CD4-positive, alpha-beta T cell treated with Interleukin-10 for 1 hour (primary cell): ENCODE measurements around the gene ATP2C1.

Experiments
- DNase-seq: peaks from one replicate; pipeline ENCODE4 v3.0.0-alpha.2; 2020

ATP2C1 gene

DNA sequence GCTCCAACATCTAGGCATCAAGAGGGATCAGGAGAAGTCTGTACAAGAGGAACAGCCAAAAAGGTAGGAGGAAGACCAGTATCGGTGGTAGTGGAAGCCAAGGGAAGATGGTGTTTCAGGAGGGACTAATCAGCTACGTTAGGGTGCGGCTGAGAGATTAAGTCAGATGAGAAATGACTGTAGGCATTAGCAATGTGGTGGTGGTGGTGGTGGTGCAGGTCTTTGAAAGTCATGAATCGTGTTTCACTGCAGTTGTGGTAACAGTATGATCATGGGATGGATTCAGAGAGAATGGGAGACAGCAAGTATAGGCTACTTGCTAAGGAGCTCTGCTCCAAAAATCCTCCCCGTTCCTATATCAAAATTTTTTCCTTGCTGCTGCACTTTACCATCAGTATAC, 97.2 kb downstream of the ATP2C1 start:
- DNase-seq = no peak

- DNase-seq = no peak
Measured at GRCh38 chr3:130992344-130992743, 98.5 kb downstream of the ATP2C1 start.

DNA sequence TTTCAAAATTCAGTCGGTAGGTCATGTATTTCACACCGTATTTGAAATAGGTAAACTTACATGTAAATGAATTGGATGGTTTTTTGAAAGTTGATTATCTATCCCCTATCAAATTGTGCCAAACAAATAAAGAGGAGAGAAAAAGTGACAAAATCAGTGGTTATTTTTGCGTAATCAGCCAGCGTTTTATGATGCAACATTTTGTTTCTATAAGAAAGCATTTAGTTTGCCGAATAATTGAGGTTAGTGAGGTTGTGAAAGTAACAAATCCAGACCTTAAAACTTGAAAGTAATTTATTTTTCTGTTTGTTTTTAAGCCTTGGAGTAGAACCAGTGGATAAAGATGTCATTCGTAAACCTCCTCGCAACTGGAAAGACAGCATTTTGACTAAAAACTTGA, 103.4 kb downstream of the ATP2C1 start:
- no peak for DNase-seq

DNA sequence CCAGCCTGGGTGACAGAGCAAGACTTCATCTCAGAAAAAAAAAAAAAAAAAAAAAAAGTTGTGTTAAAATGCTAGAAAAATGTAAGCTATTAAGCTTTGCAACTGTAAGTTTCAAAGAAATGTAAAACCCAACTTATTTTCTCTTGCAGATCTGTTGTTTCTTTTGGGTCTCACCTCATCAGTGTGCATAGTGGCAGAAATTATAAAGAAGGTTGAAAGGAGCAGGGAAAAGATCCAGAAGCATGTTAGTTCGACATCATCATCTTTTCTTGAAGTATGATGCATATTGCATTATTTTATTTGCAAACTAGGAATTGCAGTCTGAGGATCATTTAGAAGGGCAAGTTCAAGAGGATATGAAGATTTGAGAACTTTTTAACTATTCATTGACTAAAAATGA, 107.2 kb downstream of the ATP2C1 start:
- no peak for DNase-seq

DNA sequence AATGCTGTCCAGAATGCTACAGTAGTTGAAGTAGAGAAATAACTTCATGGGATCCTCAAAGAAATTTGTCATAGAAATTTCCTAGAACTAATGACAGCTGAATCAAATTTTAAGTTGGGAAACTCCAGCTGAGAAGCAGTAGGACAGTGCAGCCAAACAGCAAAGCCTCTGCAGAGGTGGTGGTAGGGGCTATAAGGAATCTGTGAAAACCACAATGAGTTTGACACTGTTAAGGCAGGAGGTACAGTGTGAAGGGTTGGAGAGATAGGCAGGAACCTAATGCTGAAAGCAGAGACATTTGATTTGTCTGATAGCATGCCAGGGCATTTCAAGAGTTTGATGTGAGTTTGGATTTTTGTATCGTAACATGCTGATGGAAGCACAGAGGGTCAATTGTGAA, 110.7 kb downstream of the ATP2C1 start:
- no peak for DNase-seq

GRCh38 chr3:131007256-131007655, 113.4 kb downstream of the ATP2C1 start:
- DNase-seq = no peak

GRCh38 chr3:131007782-131008181, 113.9 kb downstream of the ATP2C1 start:
- DNase-seq = no peak

GRCh38 chr3:131008326-131008725, 114.4 kb downstream of the ATP2C1 start:
- DNase-seq = no peak

DNA sequence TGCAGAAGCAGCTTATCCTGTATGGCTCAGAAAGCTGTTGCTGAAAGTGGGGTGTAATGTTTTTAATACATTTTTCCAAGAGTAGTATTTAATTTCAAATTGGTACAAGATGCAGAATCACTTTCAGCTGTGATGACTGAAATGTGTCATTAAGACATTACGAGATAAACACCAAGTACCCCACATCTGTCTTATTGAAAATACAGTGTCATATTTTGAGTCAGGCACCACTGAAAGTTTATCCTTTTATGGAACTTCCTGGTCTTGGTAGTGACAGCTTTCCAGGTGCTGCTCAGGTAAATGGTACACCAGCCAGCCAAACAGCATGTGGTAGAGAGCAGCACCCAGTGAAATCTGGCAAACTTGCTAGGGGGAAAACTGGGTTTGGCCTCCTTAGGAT, 115.8 kb downstream of the ATP2C1 start:
- DNase-seq = no peak

DNA sequence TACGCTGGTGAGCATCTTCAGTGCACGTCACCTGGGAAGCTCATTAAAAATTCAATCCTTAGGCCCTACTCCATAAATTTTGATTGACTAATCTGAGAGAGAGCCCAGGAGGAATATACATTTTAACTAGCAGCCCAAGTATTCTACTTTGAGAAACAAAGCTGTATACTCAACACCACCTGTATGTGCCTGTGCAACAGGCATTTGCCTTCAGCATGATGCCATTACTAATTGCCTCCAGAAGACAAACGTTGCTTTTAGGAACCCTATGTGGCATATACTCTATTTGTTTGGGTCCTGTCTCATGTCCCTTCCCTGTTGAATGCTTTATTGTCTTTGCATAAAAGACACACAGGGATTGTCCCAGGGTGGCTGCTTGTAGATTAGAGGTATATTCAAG, 125.1 kb downstream of the ATP2C1 start:
- no peak for DNase-seq

DNA sequence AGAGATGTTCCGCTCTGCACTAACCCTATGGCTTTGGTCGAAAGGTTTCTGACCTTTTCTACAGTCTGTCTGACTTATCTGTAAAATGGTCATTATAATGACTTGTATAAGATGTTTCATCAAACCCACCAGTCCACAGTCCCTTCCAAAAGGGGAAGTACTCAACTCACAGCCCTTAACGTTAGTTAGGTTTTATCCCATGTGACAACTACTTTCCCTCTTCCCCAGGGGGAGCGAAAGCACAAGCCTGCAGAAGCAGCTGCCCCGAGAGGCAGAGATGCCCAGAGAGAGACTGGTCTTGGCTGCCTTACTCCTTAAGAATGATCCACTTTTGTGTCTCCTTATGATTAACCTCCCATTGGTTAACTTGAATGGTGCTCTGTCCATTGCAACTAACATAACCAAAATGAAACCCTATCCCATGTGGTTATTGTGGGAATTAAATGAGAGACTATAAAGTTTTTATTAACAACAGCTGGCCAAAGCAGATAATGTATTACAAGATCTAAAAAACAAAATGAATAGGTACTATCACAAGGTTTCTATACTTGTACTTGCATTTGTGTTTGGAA, 126.3 kb downstream of the ATP2C1 start:
- peak; percentile 3 for DNase-seq

GRCh38 chr3:131025539-131025938, 131.7 kb downstream of the ATP2C1 start:
- peak; percentile 4 for DNase-seq

DNA sequence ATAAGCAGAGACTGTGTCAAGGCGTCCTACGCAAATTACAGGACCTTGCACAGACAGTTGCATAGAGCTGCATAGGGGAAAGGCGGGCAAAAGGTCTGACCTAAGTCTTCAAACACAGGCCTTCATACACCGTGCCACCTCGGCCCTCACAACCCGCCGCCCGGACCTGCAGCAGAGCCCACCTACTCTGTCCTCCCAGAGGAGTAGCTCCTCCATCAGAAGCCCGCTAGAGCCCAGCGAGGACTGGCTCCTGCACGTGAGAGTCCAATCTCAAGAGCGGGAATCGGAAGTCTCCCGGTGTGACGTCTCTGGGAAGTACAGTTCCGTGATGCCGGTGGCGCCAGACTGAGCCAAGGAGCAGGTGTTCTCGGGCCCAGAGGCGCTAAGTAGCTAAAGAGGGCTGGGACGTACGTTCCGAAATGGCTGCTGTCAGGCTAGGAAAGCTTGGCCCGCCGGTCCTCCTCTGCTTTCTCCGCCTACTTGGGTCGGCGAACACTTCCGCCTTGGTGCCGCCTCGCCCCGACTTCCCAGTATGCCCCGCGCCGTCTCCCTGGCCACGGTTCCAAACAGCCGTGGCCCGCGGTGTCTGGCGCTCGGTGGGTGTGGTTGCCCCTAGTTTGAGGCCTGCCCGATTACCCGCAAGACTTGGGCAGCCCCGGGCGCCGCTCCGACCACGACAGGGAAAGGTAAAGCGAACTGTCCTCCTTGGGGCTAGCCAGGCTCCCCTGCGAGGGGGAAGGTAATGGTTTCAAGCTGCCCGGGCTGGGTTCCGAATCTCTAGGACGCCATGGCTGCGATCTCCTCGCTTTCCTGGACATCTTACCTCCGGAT, 132.7 kb downstream of the ATP2C1 start, which contains the start of the genes ASTE1 and NEK11:
Gene ASTE1, minus strand, starts transcription at position 505 of the 831 bp plus-strand sequence. CDS start 1,519 bp downstream, outside the sequence.
Gene NEK11, plus strand, starts transcription at position 557 of the 831 bp plus-strand sequence. CDS start 2,832 bp downstream, outside the sequence.
- DNase-seq = peak; percentile 94

- no peak for DNase-seq
Measured at GRCh38 chr3:131028844-131029243, 135.0 kb downstream of the ATP2C1 start.

DNA sequence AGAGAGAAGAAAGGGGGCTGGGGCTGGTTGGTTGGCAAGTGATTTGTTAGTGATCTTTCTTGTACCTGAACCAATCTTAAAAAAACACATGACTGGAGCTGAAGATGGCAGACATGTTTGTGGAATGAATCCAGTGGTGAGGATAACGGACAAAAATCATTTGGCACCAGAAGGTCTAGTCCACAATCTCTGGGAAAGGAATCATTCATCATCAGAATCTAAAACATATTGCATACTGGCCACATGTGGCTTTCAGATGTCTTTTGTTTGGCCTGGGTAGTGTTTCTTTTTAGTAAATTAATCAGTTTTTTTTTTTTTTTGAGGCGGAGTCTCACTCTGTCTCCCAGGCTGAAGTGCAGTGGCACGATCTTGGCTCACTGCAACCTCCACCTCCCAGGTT, 137.8 kb downstream of the ATP2C1 start:
- DNase-seq = no peak

DNA sequence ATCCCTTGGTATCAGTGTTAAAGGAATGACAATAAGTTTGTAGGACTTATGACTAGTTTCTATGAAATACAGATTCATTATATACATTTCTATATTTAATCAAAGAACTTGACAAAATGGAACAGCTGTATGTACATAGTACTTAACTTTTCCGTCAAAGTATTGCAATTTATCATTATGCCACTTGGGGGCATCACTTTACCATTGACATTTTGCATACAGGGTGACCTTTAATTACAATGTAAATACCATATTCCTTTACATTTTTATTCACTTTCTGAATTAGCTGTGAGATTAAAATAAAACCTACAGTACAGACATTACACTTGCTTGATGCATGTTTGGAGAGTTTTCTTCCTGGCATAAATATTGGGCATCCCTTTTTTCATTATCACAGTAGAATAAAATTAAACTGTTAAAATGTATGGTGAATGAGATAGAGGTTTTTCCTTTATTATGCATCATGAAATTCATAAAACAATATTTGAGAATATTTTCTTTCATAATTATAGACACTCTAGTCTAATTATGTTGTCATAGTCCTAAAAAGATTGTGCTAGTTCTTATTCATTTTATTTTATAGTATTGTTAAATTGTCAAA, 139.7 kb downstream of the ATP2C1 start:
- DNase-seq = peak; percentile 77

DNA sequence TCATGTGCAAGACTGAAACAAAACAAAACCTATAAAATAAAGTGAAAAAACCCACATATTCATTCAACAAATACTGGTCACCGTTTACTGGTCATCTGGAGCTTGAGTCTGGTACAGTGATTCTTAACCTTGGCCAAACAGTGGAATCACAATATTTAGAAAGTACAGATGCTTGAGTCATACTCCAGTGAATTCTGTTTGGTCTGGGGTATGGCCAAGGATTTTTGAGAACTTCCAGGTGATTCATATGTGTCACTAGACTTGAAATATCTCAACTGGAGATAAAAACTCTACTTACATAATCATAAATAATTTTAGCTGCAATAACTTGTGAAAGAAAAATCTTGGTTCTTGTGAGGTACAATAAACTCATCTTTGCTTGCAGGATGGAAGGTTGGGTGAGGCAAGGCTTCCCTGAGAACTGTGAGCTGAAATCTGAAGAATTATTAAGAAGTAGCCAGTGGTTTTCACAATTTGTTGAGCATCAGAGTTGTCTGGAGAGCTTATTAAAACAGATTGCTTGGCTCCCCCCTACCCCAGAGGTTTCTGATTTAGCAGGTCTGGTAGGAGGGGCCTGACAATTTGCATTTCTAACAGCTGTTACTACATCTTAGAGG, 142.4 kb downstream of the ATP2C1 start:
- no peak for DNase-seq

GRCh38 chr3:131036986-131037385, 143.1 kb downstream of the ATP2C1 start:
- no peak for DNase-seq

GRCh38 chr3:131038326-131038725, 144.4 kb downstream of the ATP2C1 start:
- no peak for DNase-seq

DNA sequence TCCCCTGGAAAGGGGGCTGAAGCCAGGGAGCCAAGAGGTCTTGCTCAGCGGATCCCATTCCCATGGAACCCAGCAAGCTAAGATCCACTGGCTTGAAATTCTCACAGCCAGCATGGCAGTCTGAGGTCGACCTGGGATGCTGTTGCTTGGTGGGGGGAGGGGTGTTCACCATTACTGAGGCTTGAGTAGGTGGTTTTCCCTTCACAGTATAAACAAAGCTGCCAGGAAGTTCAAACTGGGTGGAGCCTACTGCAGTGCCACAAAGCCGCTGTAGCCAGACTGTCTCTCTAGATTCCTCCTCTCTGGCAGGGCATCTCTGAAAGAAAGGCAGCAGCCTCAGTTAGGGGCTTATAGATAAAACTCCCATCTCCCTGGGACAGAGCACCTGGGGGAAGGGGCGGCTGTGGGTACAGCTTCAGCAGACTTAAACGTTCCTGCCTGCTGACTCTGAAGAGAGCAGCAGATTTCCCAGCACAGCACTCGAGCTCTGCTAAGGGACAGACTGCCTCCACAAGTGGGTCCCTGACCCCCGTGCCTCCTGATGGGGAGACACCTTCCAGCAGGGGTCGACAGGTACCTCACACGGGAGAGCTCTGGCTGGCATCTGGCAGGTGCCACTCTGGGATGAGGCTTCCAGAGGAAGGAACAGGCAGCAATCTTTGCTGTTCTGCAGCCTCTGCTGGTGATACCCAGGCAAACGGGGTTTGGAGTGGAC, 148.5 kb downstream of the ATP2C1 start:
- DNase-seq = peak; percentile 72

- DNase-seq = no peak
Measured at GRCh38 chr3:131047582-131047981, 153.7 kb downstream of the ATP2C1 start.

GRCh38 chr3:131048030-131048429, 154.1 kb downstream of the ATP2C1 start:
- no peak for DNase-seq

DNA sequence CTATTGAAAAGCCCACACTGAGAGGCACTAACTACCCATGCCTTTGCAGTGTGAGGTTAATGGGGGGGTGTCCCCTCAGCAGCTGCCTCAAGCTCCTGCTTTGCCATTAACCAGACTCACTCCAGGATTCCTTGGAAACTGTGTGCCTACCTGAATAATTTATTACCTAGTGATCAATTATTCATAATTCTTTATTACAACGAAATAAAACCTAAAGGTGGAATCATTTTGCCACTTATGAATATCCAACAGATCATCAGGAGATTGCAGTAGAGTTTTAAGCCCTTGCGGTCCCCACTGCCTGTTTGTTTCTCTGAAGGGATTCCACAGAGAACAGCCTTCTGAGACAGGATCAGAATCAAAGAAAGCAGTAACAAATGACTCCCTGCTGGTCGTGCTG, 156.1 kb downstream of the ATP2C1 start:
- DNase-seq = no peak
